Fibroblast of lung (primary cell): Measurements from ENCODE around the gene MAP7D2.

ENCODE experiments used
- CTCF ChIP-seq, 2 donors: IDR thresholded peaks in 1 of 2; conservative IDR thresholded peaks in 1 of 2; 1 replicate in 1 of 2; 2 replicates in 1 of 2; pipeline ENCODE4 v1.5.1; 2011 to 2012; ENCODE audit warnings: low read length in 2 of 2, control low read depth in 1 of 2, inconsistent platforms in 1 of 2, low read depth in 1 of 2, mild to moderate bottlenecking in 1 of 2
- EZH2 ChIP-seq: IDR thresholded peaks from 2 replicates; pipeline ENCODE4 v1.5.1; 2012; ENCODE audit warnings: low read length, control low read depth, mild to moderate bottlenecking; ENCODE audit errors: missing control alignments

- no peak for TF ChIP-seq CTCF (conservative IDR thresholded peaks at IDR 0.05 in 1 of 2, IDR thresholded peaks at IDR 0.05 in 1 of 2; ENCODE audit: low read depth in 1 of 2, low read length in 2 of 2)
- no peak for TF ChIP-seq EZH2
Measured at GRCh38 chrX:20038966-20039365, 77.7 kb downstream of the MAP7D2 start.
